CD14-positive monocyte (primary cell): Measurements from ENCODE around the gene SIX3. TPM values are rescaled to one million over a fixed set of nuclear protein-coding genes. Genes with fewer than 3 reads are reported as not detected.
A peak's percentile ranks its signal among the peaks of the same experiment; 100 is the strongest.

Experiments used
- DNase-seq, 3 donors: peaks; one replicate each; pipeline ENCODE4 v3.0.0-alpha.2; 2011 to 2022
- H2AFZ ChIP-seq: 2 replicates; pipeline ENCODE4 v1.6.0; 2012; ENCODE audit warnings: mild to moderate bottlenecking, low read depth, low read length, inconsistent platforms; ENCODE audit not compliant: insufficient read depth, poor library complexity, severe bottlenecking
- H3K27ac ChIP-seq, 2 donors: 1 replicate in 1 of 2; 2 replicates in 1 of 2; pipeline ENCODE4 v1.5.1; 2012 to 2013; ENCODE audit warnings: low read length in 2 of 2, control low read depth in 1 of 2, inconsistent platforms in 1 of 2, low read depth in 1 of 2, mild to moderate bottlenecking in 1 of 2
- H3K27me3 ChIP-seq, 2 donors: one replicate each; pipeline versions ENCODE4 v1.6.0 to v1.6.1; 2011 to 2013; ENCODE audit warnings: low read length in 2 of 2; ENCODE audit not compliant: control insufficient read depth in 2 of 2, insufficient read depth in 2 of 2
- H3K36me3 ChIP-seq, 2 donors: replicated peaks in 1 of 2; 1 replicate in 1 of 2; 2 replicates in 1 of 2; pipeline versions ENCODE4 v1.5.1 to v1.6.1; 2012 to 2013; ENCODE audit warnings: low read length in 2 of 2, control low read depth in 1 of 2, inconsistent platforms in 1 of 2, mild to moderate bottlenecking in 1 of 2; ENCODE audit not compliant: insufficient read depth in 2 of 2, control insufficient read depth in 1 of 2
- H3K4me1 ChIP-seq, 2 donors: 1 replicate in 1 of 2; 2 replicates in 1 of 2; pipeline versions ENCODE4 v1.5.1 to v1.6.1; 2012 to 2013; ENCODE audit warnings: low read length in 2 of 2, control low read depth in 1 of 2, inconsistent platforms in 1 of 2, mild to moderate bottlenecking in 1 of 2, moderate library complexity in 1 of 2; ENCODE audit not compliant: insufficient read depth in 2 of 2, control insufficient read depth in 1 of 2
- H3K4me2 ChIP-seq: replicated peaks from 2 replicates; pipeline ENCODE3; 2012; ENCODE audit warnings: low read length, moderate library complexity, mild to moderate bottlenecking; ENCODE audit not compliant: poor library complexity, severe bottlenecking; ENCODE audit errors: extremely low read depth
- H3K4me3 ChIP-seq, 3 experiments: fragments of 200-600 bp in 1 of 3; sonication (generic) in 1 of 3; replicated peaks in 1 of 3; 1 replicate in 2 of 3; 2 replicates in 1 of 3; pipeline ENCODE4 v1.5.1; 2011 to 2013; ENCODE audit warnings: low read length in 3 of 3, mild to moderate bottlenecking in 3 of 3, control low read depth in 2 of 3, low read depth in 2 of 3, inconsistent platforms in 1 of 3, moderate library complexity in 1 of 3
- H3K79me2 ChIP-seq: 2 replicates; pipeline ENCODE4 v1.6.0; 2012; ENCODE audit warnings: mild to moderate bottlenecking, control low read depth, inconsistent platforms, low read length, moderate library complexity; ENCODE audit not compliant: insufficient read depth
- H3K9ac ChIP-seq: 2 replicates; pipeline ENCODE4 v1.6.0; 2017; ENCODE audit warnings: low read length, mild to moderate bottlenecking; ENCODE audit not compliant: insufficient read depth, poor library complexity, severe bottlenecking
- H3K9me3 ChIP-seq, 2 donors: replicated peaks in 1 of 2; 1 replicate in 1 of 2; 2 replicates in 1 of 2; pipeline versions ENCODE4 v1.5.1 to v1.6.1; 2012 to 2013; ENCODE audit warnings: low read length in 2 of 2, control low read depth in 1 of 2; ENCODE audit not compliant: control insufficient read depth in 1 of 2, insufficient read depth in 1 of 2
- H4K20me1 ChIP-seq: 2 replicates; pipeline ENCODE4 v1.6.0; 2012; ENCODE audit warnings: mild to moderate bottlenecking, low read length, control low read depth, moderate library complexity; ENCODE audit not compliant: insufficient read depth
- H3K27ac Mint-ChIP-seq, 7 donors: one replicate each; pipeline ENCODE4 v1.8.0; 2020; ENCODE audit warnings: mild to moderate bottlenecking in 7 of 7, mixed read lengths in 7 of 7, moderate library complexity in 6 of 7, inconsistent platforms in 2 of 7
- H3K27me3 Mint-ChIP-seq, 3 donors: one replicate each; pipeline ENCODE4 v1.8.0; 2021 to 2022; ENCODE audit warnings: low read depth in 3 of 3, mild to moderate bottlenecking in 3 of 3, mixed read lengths in 3 of 3, moderate library complexity in 3 of 3, inconsistent platforms in 1 of 3
- H3K36me3 Mint-ChIP-seq, 2 donors: one replicate each; pipeline ENCODE4 v1.8.0; 2020; ENCODE audit warnings: mixed read lengths in 2 of 2, inconsistent platforms in 1 of 2, mild to moderate bottlenecking in 1 of 2
- H3K4me1 Mint-ChIP-seq: one replicate; pipeline ENCODE4 v1.8.0; 2020; ENCODE audit warnings: mild to moderate bottlenecking, mixed read lengths
- H3K4me3 Mint-ChIP-seq, 2 donors: one replicate each; pipeline ENCODE4 v1.8.0; 2020; ENCODE audit warnings: mild to moderate bottlenecking in 2 of 2, mixed read lengths in 2 of 2, moderate library complexity in 1 of 2
- H3K9me3 Mint-ChIP-seq, 7 donors: one replicate each; pipeline ENCODE4 v1.8.0; 2020 to 2022; ENCODE audit warnings: mixed read lengths in 7 of 7, mild to moderate bottlenecking in 6 of 7, moderate library complexity in 6 of 7, inconsistent platforms in 2 of 7
- WGBS: methylation state at CpG from one replicate; pipeline ENCODE4 v1.1.5; 2013; ENCODE audit warnings: missing lambda C conversion rate; ENCODE audit not compliant: insufficient coverage; 5-methylcytosine and 5-hydroxymethylcytosine counted together
- intact Hi-C, 2 donors: fragments of 100-400 bp; cut with micrococcal nuclease; formaldehyde crosslinking; loops; one replicate each; pipeline versions ENCODE4 v1.15.0 to v1.15.1; 2023
- polyA plus RNA-seq, 3 donors: library from polyadenylated mRNA; depleted of rRNA in 1 of 3; unstranded in 2 of 3; stranded (reverse) in 1 of 3; fragments of 300-500 nt in 2 of 3; fragments of >200 nt in 1 of 3; fragmentation: Illumina TruSeq in 2 of 3; gene quantifications; 1 replicate in 2 of 3; 2 replicates in 1 of 3; pipeline ENCODE4 v1.2.3, GENCODE V29; 2012 to 2021
- TF ChIP-seq, protein P1 (sequence below): fragments of 200-600 bp; IDR thresholded peaks from one replicate; pipeline ENCODE4 v1.8.0; 2022; ENCODE audit warnings: antibody characterized with exemption, mild to moderate bottlenecking

SIX3 gene
- polyA plus RNA-seq, 3 donors = not detected

GRCh38 chr2:44979581-44979980, 38.1 kb downstream of the SIX3 start:
- Mint-ChIP-seq H3K9me3 (peaks cover 3 to 13% (median 8%) of the 10 kb centered on the region in 7 donors), H3K36me3 (no peaks in the 10 kb centered on the region), H3K27me3 (peaks cover 13 to 24% (median 14%) of the 10 kb centered on the region in 3 donors), H3K27ac (peak overlapping the region in 1 of 7 donors; percentile 19), H3K4me3 (no peak overlapping the region), H3K4me1 (peaks cover 3% of the 10 kb centered on the region)
- TF ChIP-seq, protein P1, sequence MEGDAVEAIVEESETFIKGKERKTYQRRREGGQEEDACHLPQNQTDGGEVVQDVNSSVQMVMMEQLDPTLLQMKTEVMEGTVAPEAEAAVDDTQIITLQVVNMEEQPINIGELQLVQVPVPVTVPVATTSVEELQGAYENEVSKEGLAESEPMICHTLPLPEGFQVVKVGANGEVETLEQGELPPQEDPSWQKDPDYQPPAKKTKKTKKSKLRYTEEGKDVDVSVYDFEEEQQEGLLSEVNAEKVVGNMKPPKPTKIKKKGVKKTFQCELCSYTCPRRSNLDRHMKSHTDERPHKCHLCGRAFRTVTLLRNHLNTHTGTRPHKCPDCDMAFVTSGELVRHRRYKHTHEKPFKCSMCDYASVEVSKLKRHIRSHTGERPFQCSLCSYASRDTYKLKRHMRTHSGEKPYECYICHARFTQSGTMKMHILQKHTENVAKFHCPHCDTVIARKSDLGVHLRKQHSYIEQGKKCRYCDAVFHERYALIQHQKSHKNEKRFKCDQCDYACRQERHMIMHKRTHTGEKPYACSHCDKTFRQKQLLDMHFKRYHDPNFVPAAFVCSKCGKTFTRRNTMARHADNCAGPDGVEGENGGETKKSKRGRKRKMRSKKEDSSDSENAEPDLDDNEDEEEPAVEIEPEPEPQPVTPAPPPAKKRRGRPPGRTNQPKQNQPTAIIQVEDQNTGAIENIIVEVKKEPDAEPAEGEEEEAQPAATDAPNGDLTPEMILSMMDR = no peak
- H3K79me2 ChIP-seq = no peaks in the 10 kb centered on the region
- peaks cover 6 to 7% of the 10 kb centered on the region in 2 donors for H3K9me3 ChIP-seq
- DNase-seq = no peak
- no peak overlapping the region for H2AFZ ChIP-seq
- intact Hi-C loops = no loop called here
- H3K9ac ChIP-seq = no peak overlapping the region
- no peak overlapping the region for H3K27ac ChIP-seq
- H4K20me1 ChIP-seq = no peaks in the 10 kb centered on the region
- H3K4me2 ChIP-seq = no peak overlapping the region
- no peaks in the 10 kb centered on the region for H3K36me3 ChIP-seq
- peaks cover 3 to 8% of the 10 kb centered on the region in 2 donors for H3K27me3 ChIP-seq
- 94% methylated on average over 9 of the region's 11 CpGs for WGBS
- H3K4me3 ChIP-seq = no peak overlapping the region
- no peaks in the 10 kb centered on the region for H3K4me1 ChIP-seq

GRCh38 chr2:44980751-44981713, 39.5 kb downstream of the SIX3 start:
- Mint-ChIP-seq H3K36me3 (no peaks in the 10 kb centered on the region), H3K4me1 (peaks cover 3% of the 10 kb centered on the region), H3K27me3 (peaks cover 13 to 21% (median 13%) of the 10 kb centered on the region in 3 donors), H3K27ac (no peak overlapping the region), H3K4me3 (no peak overlapping the region), H3K9me3 (peaks cover 3 to 13% (median 10%) of the 10 kb centered on the region in 7 donors)
- H2AFZ ChIP-seq = no peak overlapping the region
- TF ChIP-seq, protein P1 = no peak
- no peak overlapping the region for H3K4me2 ChIP-seq
- H3K36me3 ChIP-seq = no peaks in the 10 kb centered on the region
- intact Hi-C loops = loop anchor here (2.0 to 5.0 kb wide), 3 partner anchors 514 to 596 kb away; no protein-coding TSS in a partner anchor
- no peak overlapping the region for H3K27ac ChIP-seq
- H3K4me1 ChIP-seq = no peaks in the 10 kb centered on the region
- H3K4me3 ChIP-seq = no peak overlapping the region
- DNase-seq = no peak
- 78% methylated on average over 5 of the region's 9 CpGs for WGBS
- H4K20me1 ChIP-seq = no peaks in the 10 kb centered on the region
- peaks cover 3 to 8% of the 10 kb centered on the region in 2 donors for H3K27me3 ChIP-seq
- H3K9ac ChIP-seq = no peak overlapping the region
- no peaks in the 10 kb centered on the region for H3K79me2 ChIP-seq
- H3K9me3 ChIP-seq = peaks cover 6 to 7% of the 10 kb centered on the region in 2 donors
